Endodermal cell (in vitro differentiated cells): ENCODE measurements around the gene LASP1NB.
"Not testable (repeated sequence)": the region's sequence is repeated elsewhere in the genome, so short reads cannot be mapped to it uniquely, and the experiment has no call there.

Experiments
- DNase-seq: peaks from one replicate; pipeline ENCODE4 v3.0.0-alpha.2; 2017
- H3K27ac ChIP-seq: 2 replicates; pipeline ENCODE4 v1.5.1; 2013; ENCODE audit warnings: mild to moderate bottlenecking, low read depth, low read length, moderate library complexity
- H3K27me3 ChIP-seq: 2 replicates; pipeline ENCODE4 v1.6.1; 2013; ENCODE audit warnings: mild to moderate bottlenecking, low read length, moderate library complexity; ENCODE audit not compliant: insufficient read depth, control insufficient read depth, poor library complexity, severe bottlenecking
- H3K36me3 ChIP-seq: 2 replicates; pipeline ENCODE4 v1.7.0; 2013; ENCODE audit warnings: mild to moderate bottlenecking, low read length, moderate library complexity; ENCODE audit not compliant: control insufficient read depth, insufficient read depth
- H3K4me1 ChIP-seq: one replicate; pipeline ENCODE4 v1.7.0; 2013; ENCODE audit warnings: low read length; ENCODE audit not compliant: control insufficient read depth, insufficient read depth
- H3K4me3 ChIP-seq: 2 replicates; pipeline ENCODE4 v1.5.1; 2013; ENCODE audit warnings: mild to moderate bottlenecking, low read length, moderate library complexity
- H3K9ac ChIP-seq: 2 replicates; pipeline ENCODE4 v1.6.1; 2013; ENCODE audit warnings: mild to moderate bottlenecking, low read length, moderate library complexity; ENCODE audit not compliant: poor library complexity, severe bottlenecking; ENCODE audit errors: extremely low read depth
- H3K9me3 ChIP-seq: 2 replicates; pipeline ENCODE4 v1.6.1; 2013; ENCODE audit warnings: mild to moderate bottlenecking, low read length, moderate library complexity; ENCODE audit not compliant: control insufficient read depth
- H3K27ac Mint-ChIP-seq: 2 replicates; pipeline ENCODE4 v1.8.0; 2020; ENCODE audit warnings: mixed read lengths
- H3K27me3 Mint-ChIP-seq: 2 replicates; pipeline ENCODE4 v1.8.0; 2021; ENCODE audit warnings: mild to moderate bottlenecking, mixed read lengths; ENCODE audit not compliant: insufficient read depth
- H3K36me3 Mint-ChIP-seq: 2 replicates; pipeline ENCODE4 v1.8.0; 2020; ENCODE audit warnings: low read depth, mixed read lengths
- H3K4me1 Mint-ChIP-seq: 2 replicates; pipeline ENCODE4 v1.8.0; 2020; ENCODE audit warnings: mixed read lengths
- H3K4me3 Mint-ChIP-seq: 2 replicates; pipeline ENCODE4 v1.8.0; 2020; ENCODE audit warnings: mild to moderate bottlenecking, moderate library complexity, mixed read lengths
- H3K9me3 Mint-ChIP-seq: 2 replicates; pipeline ENCODE4 v1.8.0; 2020; ENCODE audit warnings: mild to moderate bottlenecking, mixed read lengths
- WGBS, 2 experiments: methylation state at CpG; one replicate each; pipeline versions ENCODE4 v1.1.5 to v1.1.7; 2013; ENCODE audit warnings: missing lambda C conversion rate in 2 of 2, mixed read lengths in 1 of 2; ENCODE audit not compliant: insufficient coverage in 1 of 2, insufficient read length in 1 of 2; 5-methylcytosine and 5-hydroxymethylcytosine counted together
- TF ChIP-seq, protein P1 (sequence below): fragments of 200-600 bp; sonication (generic); conservative IDR thresholded peaks from 2 replicates; pipeline ENCODE4 v1.5.0; 2021; ENCODE audit warnings: antibody characterized with exemption, mild to moderate bottlenecking

LASP1NB gene

DNA sequence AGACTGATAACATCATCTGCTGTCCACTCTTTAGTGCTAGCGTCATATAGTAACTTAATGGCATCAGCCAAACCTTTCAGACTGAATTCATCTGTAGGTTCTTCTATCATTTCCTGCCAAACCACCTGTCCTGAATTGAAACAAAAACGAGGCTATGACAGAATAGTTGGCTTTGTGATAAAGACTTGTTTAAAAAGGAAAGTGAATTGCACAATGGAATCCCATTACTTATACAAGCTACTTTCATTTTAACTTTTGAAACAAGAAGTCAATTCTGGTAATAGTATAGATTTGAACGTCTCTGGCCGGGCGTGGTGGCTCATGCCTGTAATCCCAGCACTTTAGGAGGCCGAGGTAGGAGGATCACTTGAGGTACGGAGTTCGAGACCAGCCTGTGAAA, 18.2 kb downstream of the LASP1NB start:
- Histone ChIP-seq H3K9ac (no peak overlapping the region), H3K27ac (no peak overlapping the region), H3K4me1 (no peaks in the 10 kb centered on the region), H3K27me3 (no peaks in the 10 kb centered on the region), H3K9me3 (no peaks in the 10 kb centered on the region), H3K36me3 (no peaks in the 10 kb centered on the region), H3K4me3 (no peak overlapping the region)
- H3K4me3 Mint-ChIP-seq, result no peak overlapping the region
- WGBS, 2 experiments, result 91 to 93% methylated on average over 8 of the region's 8 CpGs
- no peaks in the 10 kb centered on the region for H3K4me1 Mint-ChIP-seq
- H3K36me3 Mint-ChIP-seq, result no peaks in the 10 kb centered on the region
- TF ChIP-seq, protein P1, sequence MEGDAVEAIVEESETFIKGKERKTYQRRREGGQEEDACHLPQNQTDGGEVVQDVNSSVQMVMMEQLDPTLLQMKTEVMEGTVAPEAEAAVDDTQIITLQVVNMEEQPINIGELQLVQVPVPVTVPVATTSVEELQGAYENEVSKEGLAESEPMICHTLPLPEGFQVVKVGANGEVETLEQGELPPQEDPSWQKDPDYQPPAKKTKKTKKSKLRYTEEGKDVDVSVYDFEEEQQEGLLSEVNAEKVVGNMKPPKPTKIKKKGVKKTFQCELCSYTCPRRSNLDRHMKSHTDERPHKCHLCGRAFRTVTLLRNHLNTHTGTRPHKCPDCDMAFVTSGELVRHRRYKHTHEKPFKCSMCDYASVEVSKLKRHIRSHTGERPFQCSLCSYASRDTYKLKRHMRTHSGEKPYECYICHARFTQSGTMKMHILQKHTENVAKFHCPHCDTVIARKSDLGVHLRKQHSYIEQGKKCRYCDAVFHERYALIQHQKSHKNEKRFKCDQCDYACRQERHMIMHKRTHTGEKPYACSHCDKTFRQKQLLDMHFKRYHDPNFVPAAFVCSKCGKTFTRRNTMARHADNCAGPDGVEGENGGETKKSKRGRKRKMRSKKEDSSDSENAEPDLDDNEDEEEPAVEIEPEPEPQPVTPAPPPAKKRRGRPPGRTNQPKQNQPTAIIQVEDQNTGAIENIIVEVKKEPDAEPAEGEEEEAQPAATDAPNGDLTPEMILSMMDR, result no peak
- no peaks in the 10 kb centered on the region for H3K27me3 Mint-ChIP-seq
- DNase-seq, result no peak
- H3K9me3 Mint-ChIP-seq, result no peaks in the 10 kb centered on the region
- no peak overlapping the region for H3K27ac Mint-ChIP-seq

DNA sequence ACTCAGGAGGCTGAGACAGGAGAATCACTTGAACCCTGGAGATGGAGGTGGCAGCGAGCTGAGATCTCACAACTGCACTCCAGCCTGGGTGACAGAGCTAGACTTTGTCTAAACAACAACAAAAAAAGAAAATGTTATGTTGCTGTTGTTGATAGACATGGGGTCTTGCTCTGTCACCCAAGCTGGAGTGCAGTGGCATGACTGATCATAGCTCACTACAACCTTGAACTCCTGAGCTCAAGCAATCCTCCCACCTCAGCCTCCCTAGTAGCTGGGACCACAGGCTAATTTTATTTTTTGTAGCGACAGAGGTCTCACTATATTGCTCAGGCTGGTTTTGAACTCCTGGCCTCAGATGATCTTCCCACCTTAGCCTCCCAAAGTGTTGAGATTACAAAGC, 21.8 kb downstream of the LASP1NB start:
- TF ChIP-seq, protein P1, result no peak
- no peaks in the 10 kb centered on the region for H3K27me3 Mint-ChIP-seq
- no peak overlapping the region for H3K27ac ChIP-seq
- H3K4me1 Mint-ChIP-seq, result no peaks in the 10 kb centered on the region
- 70 to 93% methylated on average over 1 to 2 of the region's 2 CpGs for WGBS, 2 experiments
- H3K4me3 ChIP-seq, result no peak overlapping the region
- H3K27ac Mint-ChIP-seq, result no peak overlapping the region
- DNase-seq, result no peak
- no peaks in the 10 kb centered on the region for H3K9me3 Mint-ChIP-seq
- H3K36me3 ChIP-seq, result no peaks in the 10 kb centered on the region
- H3K9ac ChIP-seq, result no peak overlapping the region
- H3K36me3 Mint-ChIP-seq, result no peaks in the 10 kb centered on the region
- no peaks in the 10 kb centered on the region for H3K27me3 ChIP-seq
- H3K4me3 Mint-ChIP-seq, result no peak overlapping the region
- H3K4me1 ChIP-seq, result no peaks in the 10 kb centered on the region
- no peaks in the 10 kb centered on the region for H3K9me3 ChIP-seq

DNA sequence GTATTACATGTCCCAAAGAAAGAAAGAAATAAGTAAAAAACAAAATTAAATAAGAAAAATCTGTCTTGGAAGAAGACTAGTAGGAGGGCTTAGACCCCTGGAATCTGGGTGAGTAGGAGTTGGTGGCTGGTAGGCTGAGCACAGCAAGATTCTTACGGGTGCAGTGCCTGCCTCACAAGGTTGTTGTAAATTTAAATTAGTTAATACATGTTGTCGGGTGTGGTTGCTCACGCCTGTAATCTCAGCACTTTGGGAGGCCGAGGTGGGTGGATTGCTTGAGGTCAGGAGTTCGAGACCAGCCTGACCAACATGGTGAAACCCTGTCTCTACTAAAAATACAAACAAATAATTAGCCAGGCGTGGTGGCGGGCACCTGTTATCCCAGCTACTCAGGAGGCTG, 28.4 kb downstream of the LASP1NB start:
- not testable (repeated sequence) for H3K36me3 Mint-ChIP-seq

DNA sequence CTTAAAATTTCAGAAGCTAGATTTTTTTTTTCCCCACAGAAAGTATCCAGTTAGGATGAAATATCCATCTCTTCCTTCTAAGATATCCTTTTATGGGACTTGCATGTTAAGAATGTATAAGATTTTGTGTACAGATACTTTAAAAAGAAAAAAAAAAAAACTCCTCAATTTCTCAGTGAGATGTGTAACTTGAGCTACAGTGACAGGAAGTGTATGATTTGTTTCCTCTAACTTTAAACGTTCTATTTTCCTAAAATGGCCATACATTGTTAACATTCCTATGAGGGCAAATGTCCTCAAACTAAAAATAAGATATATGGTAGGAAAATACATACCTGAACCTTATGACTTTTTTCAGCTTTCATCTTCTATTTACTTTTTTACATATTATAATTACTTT, 32.9 kb downstream of the LASP1NB start:
- no peak overlapping the region for H3K27ac ChIP-seq
- H3K27me3 Mint-ChIP-seq, result no peaks in the 10 kb centered on the region
- no peaks in the 10 kb centered on the region for H3K36me3 Mint-ChIP-seq
- no peaks in the 10 kb centered on the region for H3K4me1 Mint-ChIP-seq
- no peaks in the 10 kb centered on the region for H3K27me3 ChIP-seq
- no peaks in the 10 kb centered on the region for H3K36me3 ChIP-seq
- TF ChIP-seq, protein P1, result no peak
- no peak overlapping the region for H3K4me3 ChIP-seq
- H3K9me3 Mint-ChIP-seq, result no peaks in the 10 kb centered on the region
- no peaks in the 10 kb centered on the region for H3K4me1 ChIP-seq
- no peak overlapping the region for H3K9ac ChIP-seq
- H3K9me3 ChIP-seq, result no peaks in the 10 kb centered on the region
- no peak for DNase-seq
- no peak overlapping the region for H3K4me3 Mint-ChIP-seq
- H3K27ac Mint-ChIP-seq, result no peak overlapping the region
- WGBS, 2 experiments, result 60% methylated on average over 1 of the region's 1 CpG; no CpG with 5 or more reads in 1 of the 2 experiments

More for the DNA sequence above, 28.4 kb downstream of the LASP1NB start:
- H3K36me3 ChIP-seq, DNase-seq, H3K27ac ChIP-seq, H3K27me3 Mint-ChIP-seq, H3K4me1 Mint-ChIP-seq, H3K9me3 Mint-ChIP-seq, H3K27ac Mint-ChIP-seq, H3K4me1 ChIP-seq, H3K4me3 ChIP-seq, H3K9ac ChIP-seq, H3K27me3 ChIP-seq, H3K9me3 ChIP-seq, H3K4me3 Mint-ChIP-seq: not testable (repeated sequence)
- 83 to 90% methylated on average over 2 to 5 of the region's 7 CpGs for WGBS, 2 experiments
